WTC11 (cell line): ENCODE data around the gene U2SURP.
A peak's percentile ranks its signal among the peaks of the same experiment; 100 is the strongest.

ENCODE experiments used
- GABPB1 ChIP-seq: sonication (generic); formaldehyde crosslinking; IDR thresholded peaks from 2 replicates; pipeline ENCODE4 v1.8.1; 2023; ENCODE audit warnings: mild to moderate bottlenecking, missing genetic modification reagents
- IRF2 ChIP-seq: sonication (generic); formaldehyde crosslinking; IDR thresholded peaks from 2 replicates; pipeline ENCODE4 v1.8.0; 2022; ENCODE audit warnings: low read depth, missing genetic modification reagents, borderline replicate concordance
- JUN ChIP-seq: sonication (generic); formaldehyde crosslinking; IDR thresholded peaks from 2 replicates; pipeline ENCODE4 v1.8.0; 2023; ENCODE audit warnings: mild to moderate bottlenecking, missing genetic modification reagents
- PRRX2 ChIP-seq: fragments of 250-450 bp; sonication (Bioruptor Pico); IDR thresholded peaks from 2 replicates; pipeline ENCODE4 v1.8.0; 2021; ENCODE audit warnings: mild to moderate bottlenecking
- RORB ChIP-seq: fragments of 250-450 bp; sonication (Bioruptor Pico); IDR thresholded peaks from 2 replicates; pipeline ENCODE4 v1.9.0; 2021; ENCODE audit warnings: mild to moderate bottlenecking
- SP1 ChIP-seq: sonication (generic); formaldehyde crosslinking; conservative IDR thresholded peaks from 2 replicates; pipeline ENCODE4 v1.8.1; 2022; ENCODE audit warnings: missing genetic modification reagents
- TEAD4 ChIP-seq: sonication (generic); formaldehyde crosslinking; IDR thresholded peaks from 2 replicates; pipeline ENCODE4 v1.8.0; 2022; ENCODE audit warnings: mild to moderate bottlenecking, missing genetic modification reagents
- TF ChIP-seq, protein P1 (sequence below): fragments of 200-600 bp; IDR thresholded peaks from 2 replicates; pipeline ENCODE4 v1.8.0; 2022; ENCODE audit warnings: antibody characterized with exemption
- TF ChIP-seq, protein P2 (sequence below): sonication (generic); formaldehyde crosslinking; IDR thresholded peaks from 2 replicates; pipeline ENCODE4 v1.8.0; 2022; ENCODE audit warnings: mild to moderate bottlenecking, missing genetic modification reagents
- TF ChIP-seq, protein P3 (sequence below): sonication (generic); formaldehyde crosslinking; IDR thresholded peaks from 2 replicates; pipeline ENCODE4 v1.8.0; 2023; ENCODE audit warnings: missing genetic modification reagents, mild to moderate bottlenecking, borderline replicate concordance
- TF ChIP-seq, protein P4 (sequence below): sonication (generic); formaldehyde crosslinking; IDR thresholded peaks from 2 replicates; pipeline ENCODE4 v1.8.1; 2023; ENCODE audit warnings: mild to moderate bottlenecking, missing genetic modification reagents, moderate library complexity
- TF ChIP-seq, protein P5 (sequence below): sonication (generic); formaldehyde crosslinking; IDR thresholded peaks from 2 replicates; pipeline ENCODE4 v1.8.1; 2022; ENCODE audit warnings: low read depth, missing genetic modification reagents, borderline replicate concordance
- TF ChIP-seq, protein P6 (sequence below): sonication (generic); formaldehyde crosslinking; IDR thresholded peaks from 2 replicates; pipeline ENCODE4 v1.8.0; 2022; ENCODE audit warnings: mild to moderate bottlenecking, missing genetic modification reagents
- TF ChIP-seq, protein P7 (sequence below): sonication (generic); formaldehyde crosslinking; IDR thresholded peaks from 2 replicates; pipeline ENCODE4 v1.8.0; 2022; ENCODE audit warnings: mild to moderate bottlenecking, missing genetic modification reagents

DNA sequence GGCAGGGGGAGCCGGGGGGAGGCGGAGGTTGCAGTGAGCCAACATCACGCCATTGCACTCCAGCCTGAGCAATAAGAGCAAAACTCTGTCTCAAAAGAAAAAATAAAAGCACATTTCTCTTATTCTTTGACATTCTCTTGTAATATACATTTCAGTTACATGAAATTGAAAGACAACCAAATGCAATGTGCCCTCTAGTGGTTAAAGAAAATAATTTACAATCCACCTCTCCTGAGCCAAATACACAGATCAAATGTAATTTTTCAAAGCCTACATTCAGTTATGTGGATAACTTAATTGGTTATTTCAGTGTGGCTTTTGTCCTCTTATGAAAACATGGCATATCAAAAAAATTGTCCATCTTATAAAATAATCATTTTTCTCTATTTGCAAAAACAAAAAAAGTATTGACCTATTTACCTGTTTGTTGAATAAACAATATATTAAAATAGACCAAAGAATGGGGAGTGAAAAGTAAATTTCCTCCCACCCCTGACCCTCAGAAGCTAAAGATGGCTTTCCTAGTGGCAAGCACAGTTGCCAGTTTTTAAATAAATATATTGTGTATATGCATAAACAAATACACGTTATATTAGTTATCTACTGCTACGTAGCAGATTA is 14.2 kb upstream of the U2SURP start:
- TF ChIP-seq, protein P1, sequence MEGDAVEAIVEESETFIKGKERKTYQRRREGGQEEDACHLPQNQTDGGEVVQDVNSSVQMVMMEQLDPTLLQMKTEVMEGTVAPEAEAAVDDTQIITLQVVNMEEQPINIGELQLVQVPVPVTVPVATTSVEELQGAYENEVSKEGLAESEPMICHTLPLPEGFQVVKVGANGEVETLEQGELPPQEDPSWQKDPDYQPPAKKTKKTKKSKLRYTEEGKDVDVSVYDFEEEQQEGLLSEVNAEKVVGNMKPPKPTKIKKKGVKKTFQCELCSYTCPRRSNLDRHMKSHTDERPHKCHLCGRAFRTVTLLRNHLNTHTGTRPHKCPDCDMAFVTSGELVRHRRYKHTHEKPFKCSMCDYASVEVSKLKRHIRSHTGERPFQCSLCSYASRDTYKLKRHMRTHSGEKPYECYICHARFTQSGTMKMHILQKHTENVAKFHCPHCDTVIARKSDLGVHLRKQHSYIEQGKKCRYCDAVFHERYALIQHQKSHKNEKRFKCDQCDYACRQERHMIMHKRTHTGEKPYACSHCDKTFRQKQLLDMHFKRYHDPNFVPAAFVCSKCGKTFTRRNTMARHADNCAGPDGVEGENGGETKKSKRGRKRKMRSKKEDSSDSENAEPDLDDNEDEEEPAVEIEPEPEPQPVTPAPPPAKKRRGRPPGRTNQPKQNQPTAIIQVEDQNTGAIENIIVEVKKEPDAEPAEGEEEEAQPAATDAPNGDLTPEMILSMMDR = peak; percentile 67
- TF ChIP-seq, protein P2, sequence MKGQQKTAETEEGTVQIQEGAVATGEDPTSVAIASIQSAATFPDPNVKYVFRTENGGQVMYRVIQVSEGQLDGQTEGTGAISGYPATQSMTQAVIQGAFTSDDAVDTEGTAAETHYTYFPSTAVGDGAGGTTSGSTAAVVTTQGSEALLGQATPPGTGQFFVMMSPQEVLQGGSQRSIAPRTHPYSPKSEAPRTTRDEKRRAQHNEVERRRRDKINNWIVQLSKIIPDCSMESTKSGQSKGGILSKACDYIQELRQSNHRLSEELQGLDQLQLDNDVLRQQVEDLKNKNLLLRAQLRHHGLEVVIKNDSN (CRISPR knock-in tag) = no peak
- TF ChIP-seq, protein P3, sequence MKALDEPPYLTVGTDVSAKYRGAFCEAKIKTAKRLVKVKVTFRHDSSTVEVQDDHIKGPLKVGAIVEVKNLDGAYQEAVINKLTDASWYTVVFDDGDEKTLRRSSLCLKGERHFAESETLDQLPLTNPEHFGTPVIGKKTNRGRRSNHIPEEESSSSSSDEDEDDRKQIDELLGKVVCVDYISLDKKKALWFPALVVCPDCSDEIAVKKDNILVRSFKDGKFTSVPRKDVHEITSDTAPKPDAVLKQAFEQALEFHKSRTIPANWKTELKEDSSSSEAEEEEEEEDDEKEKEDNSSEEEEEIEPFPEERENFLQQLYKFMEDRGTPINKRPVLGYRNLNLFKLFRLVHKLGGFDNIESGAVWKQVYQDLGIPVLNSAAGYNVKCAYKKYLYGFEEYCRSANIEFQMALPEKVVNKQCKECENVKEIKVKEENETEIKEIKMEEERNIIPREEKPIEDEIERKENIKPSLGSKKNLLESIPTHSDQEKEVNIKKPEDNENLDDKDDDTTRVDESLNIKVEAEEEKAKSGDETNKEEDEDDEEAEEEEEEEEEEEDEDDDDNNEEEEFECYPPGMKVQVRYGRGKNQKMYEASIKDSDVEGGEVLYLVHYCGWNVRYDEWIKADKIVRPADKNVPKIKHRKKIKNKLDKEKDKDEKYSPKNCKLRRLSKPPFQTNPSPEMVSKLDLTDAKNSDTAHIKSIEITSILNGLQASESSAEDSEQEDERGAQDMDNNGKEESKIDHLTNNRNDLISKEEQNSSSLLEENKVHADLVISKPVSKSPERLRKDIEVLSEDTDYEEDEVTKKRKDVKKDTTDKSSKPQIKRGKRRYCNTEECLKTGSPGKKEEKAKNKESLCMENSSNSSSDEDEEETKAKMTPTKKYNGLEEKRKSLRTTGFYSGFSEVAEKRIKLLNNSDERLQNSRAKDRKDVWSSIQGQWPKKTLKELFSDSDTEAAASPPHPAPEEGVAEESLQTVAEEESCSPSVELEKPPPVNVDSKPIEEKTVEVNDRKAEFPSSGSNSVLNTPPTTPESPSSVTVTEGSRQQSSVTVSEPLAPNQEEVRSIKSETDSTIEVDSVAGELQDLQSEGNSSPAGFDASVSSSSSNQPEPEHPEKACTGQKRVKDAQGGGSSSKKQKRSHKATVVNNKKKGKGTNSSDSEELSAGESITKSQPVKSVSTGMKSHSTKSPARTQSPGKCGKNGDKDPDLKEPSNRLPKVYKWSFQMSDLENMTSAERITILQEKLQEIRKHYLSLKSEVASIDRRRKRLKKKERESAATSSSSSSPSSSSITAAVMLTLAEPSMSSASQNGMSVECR = no peak
- TF ChIP-seq SP1 (CRISPR knock-in tag) (no peak), GABPB1 (CRISPR knock-in tag) (no peak), IRF2 (CRISPR knock-in tag) (no peak), JUN (CRISPR knock-in tag) (no peak), TEAD4 (no peak), RORB (no peak), PRRX2 (CRISPR knock-in tag) (no peak)
- TF ChIP-seq, protein P4, sequence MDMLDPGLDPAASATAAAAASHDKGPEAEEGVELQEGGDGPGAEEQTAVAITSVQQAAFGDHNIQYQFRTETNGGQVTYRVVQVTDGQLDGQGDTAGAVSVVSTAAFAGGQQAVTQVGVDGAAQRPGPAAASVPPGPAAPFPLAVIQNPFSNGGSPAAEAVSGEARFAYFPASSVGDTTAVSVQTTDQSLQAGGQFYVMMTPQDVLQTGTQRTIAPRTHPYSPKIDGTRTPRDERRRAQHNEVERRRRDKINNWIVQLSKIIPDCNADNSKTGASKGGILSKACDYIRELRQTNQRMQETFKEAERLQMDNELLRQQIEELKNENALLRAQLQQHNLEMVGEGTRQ (CRISPR knock-in tag) = no peak
- TF ChIP-seq, protein P5, sequence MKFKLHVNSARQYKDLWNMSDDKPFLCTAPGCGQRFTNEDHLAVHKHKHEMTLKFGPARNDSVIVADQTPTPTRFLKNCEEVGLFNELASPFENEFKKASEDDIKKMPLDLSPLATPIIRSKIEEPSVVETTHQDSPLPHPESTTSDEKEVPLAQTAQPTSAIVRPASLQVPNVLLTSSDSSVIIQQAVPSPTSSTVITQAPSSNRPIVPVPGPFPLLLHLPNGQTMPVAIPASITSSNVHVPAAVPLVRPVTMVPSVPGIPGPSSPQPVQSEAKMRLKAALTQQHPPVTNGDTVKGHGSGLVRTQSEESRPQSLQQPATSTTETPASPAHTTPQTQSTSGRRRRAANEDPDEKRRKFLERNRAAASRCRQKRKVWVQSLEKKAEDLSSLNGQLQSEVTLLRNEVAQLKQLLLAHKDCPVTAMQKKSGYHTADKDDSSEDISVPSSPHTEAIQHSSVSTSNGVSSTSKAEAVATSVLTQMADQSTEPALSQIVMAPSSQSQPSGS (CRISPR knock-in tag) = no peak
- TF ChIP-seq, protein P6, sequence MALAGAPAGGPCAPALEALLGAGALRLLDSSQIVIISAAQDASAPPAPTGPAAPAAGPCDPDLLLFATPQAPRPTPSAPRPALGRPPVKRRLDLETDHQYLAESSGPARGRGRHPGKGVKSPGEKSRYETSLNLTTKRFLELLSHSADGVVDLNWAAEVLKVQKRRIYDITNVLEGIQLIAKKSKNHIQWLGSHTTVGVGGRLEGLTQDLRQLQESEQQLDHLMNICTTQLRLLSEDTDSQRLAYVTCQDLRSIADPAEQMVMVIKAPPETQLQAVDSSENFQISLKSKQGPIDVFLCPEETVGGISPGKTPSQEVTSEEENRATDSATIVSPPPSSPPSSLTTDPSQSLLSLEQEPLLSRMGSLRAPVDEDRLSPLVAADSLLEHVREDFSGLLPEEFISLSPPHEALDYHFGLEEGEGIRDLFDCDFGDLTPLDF (CRISPR knock-in tag) = no peak
- TF ChIP-seq, protein P7, sequence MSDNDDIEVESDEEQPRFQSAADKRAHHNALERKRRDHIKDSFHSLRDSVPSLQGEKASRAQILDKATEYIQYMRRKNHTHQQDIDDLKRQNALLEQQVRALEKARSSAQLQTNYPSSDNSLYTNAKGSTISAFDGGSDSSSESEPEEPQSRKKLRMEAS (CRISPR knock-in tag) = no peak
